HFF-Myc (cell line): ENCODE results near the gene RERE.
A peak's percentile ranks its signal among the peaks of the same experiment; 100 is the strongest.
"Not testable (repeated sequence)": the region's sequence is repeated elsewhere in the genome, so short reads cannot be mapped to it uniquely, and the experiment has no call there.

Experiments
- DNase-seq: peaks from one replicate; pipeline ENCODE4 v3.0.0-alpha.2; 2011; ENCODE audit warnings: low read depth; ENCODE audit errors: extremely low read depth
- H3K4me3 ChIP-seq: replicated peaks from 2 replicates; pipeline ENCODE4 v1.5.1; 2011; ENCODE audit warnings: low read depth, mild to moderate bottlenecking, control low read depth, low read length
- CTCF ChIP-seq: IDR thresholded peaks from 2 replicates; pipeline ENCODE4 v1.5.1; 2012; ENCODE audit warnings: mild to moderate bottlenecking, low read depth, low read length, control low read depth; ENCODE audit errors: missing control alignments

The RERE gene

GRCh38 chr1:8627728-8628127 lies 189.7 kb downstream of the RERE start:
- TF ChIP-seq CTCF = no peak
- DNase-seq = no peak

GRCh38 chr1:8625981-8626898 lies 191.2 kb downstream of the RERE start:
- TF ChIP-seq CTCF = no peak
- DNase-seq = peak; percentile 55
- H3K4me3 ChIP-seq = no peak overlapping the region

More at GRCh38 chr1:8627728-8628127, 189.7 kb downstream of the RERE start:
- no peak overlapping the region for H3K4me3 ChIP-seq

- no peak for TF ChIP-seq CTCF
- no peak overlapping the region for H3K4me3 ChIP-seq
- no peak for DNase-seq
Measured at GRCh38 chr1:8625491-8625890, 191.9 kb downstream of the RERE start.

GRCh38 chr1:8623651-8624192 lies 193.7 kb downstream of the RERE start:
- not testable (repeated sequence) for H3K4me3 ChIP-seq, DNase-seq

- DNase-seq = not testable (repeated sequence)
Measured at GRCh38 chr1:8621785-8622348, 195.6 kb downstream of the RERE start.

GRCh38 chr1:8621034-8621582 lies 196.3 kb downstream of the RERE start:
- not testable (repeated sequence) for DNase-seq, H3K4me3 ChIP-seq

More at GRCh38 chr1:8621785-8622348, 195.6 kb downstream of the RERE start:
- H3K4me3 ChIP-seq = not testable (repeated sequence)

GRCh38 chr1:8619917-8620502 lies 197.4 kb downstream of the RERE start:
- not testable (repeated sequence) for H3K4me3 ChIP-seq, DNase-seq

- DNase-seq, H3K4me3 ChIP-seq: not testable (repeated sequence)
Measured at GRCh38 chr1:8619419-8619818, 198.0 kb downstream of the RERE start.

- not testable (repeated sequence) for H3K4me3 ChIP-seq, DNase-seq
Measured at GRCh38 chr1:8616791-8617190, 200.6 kb downstream of the RERE start.

GRCh38 chr1:8611634-8612515 lies 205.6 kb downstream of the RERE start:
- not testable (repeated sequence) for DNase-seq, H3K4me3 ChIP-seq
